GM23338 (cell line): ENCODE measurements around the gene PLXNA2. TPM values are rescaled to one million over a fixed set of nuclear protein-coding genes. Genes with fewer than 3 reads are reported as not detected.

ENCODE experiments used
- ATAC-seq: fragments of 200-7000 bp; cut with Tn5 transposase; 3 replicates; pipeline ENCODE4 v1.9.1; 2020
- DNase-seq: peaks from one replicate; pipeline ENCODE4 v3.0.0-alpha.2; 2015; ENCODE audit warnings: low spot score
- H2AFZ ChIP-seq: fragments of 200-600 bp; sonication (generic); 2 replicates; pipeline ENCODE4 v1.8.0; 2016; ENCODE audit warnings: antibody characterized with exemption, mild to moderate bottlenecking, moderate library complexity
- H3F3A ChIP-seq: fragments of 200-600 bp; sonication (generic); replicated peaks from 2 replicates; pipeline ENCODE4 v1.8.0; 2017; ENCODE audit warnings: antibody characterized with exemption, mixed run types, low read depth
- H3K27ac ChIP-seq: fragments of 200-600 bp; sonication (generic); 2 replicates; pipeline ENCODE4 v1.6.1; 2016; ENCODE audit warnings: low read depth
- H3K27me3 ChIP-seq: fragments of 200-600 bp; sonication (generic); 2 replicates; pipeline ENCODE4 v1.8.0; 2016; ENCODE audit warnings: mild to moderate bottlenecking, mixed run types, moderate library complexity; ENCODE audit not compliant: insufficient read depth
- H3K36me3 ChIP-seq: fragments of 200-600 bp; sonication (generic); 2 replicates; pipeline ENCODE4 v1.8.0; 2016; ENCODE audit warnings: mild to moderate bottlenecking; ENCODE audit not compliant: insufficient read depth
- H3K4me1 ChIP-seq: fragments of 200-600 bp; sonication (generic); 2 replicates; pipeline ENCODE4 v1.8.0; 2016; ENCODE audit warnings: mild to moderate bottlenecking, moderate library complexity; ENCODE audit not compliant: insufficient read depth
- H3K4me2 ChIP-seq: fragments of 200-600 bp; sonication (generic); 2 replicates; pipeline ENCODE4 v1.7.1; 2017; ENCODE audit warnings: mixed run types
- H3K4me3 ChIP-seq: fragments of 200-600 bp; sonication (generic); 2 replicates; pipeline ENCODE4 v1.6.1; 2016; ENCODE audit warnings: mixed run types
- H3K79me2 ChIP-seq: fragments of 200-600 bp; sonication (generic); replicated peaks from 2 replicates; pipeline ENCODE4 v1.8.0; 2017; ENCODE audit warnings: mild to moderate bottlenecking; ENCODE audit not compliant: insufficient read depth
- H3K9me2 ChIP-seq: fragments of 200-600 bp; sonication (generic); 2 replicates; pipeline ENCODE4 v1.8.0; 2017; ENCODE audit not compliant: insufficient read depth
- H4K20me1 ChIP-seq: fragments of 200-600 bp; sonication (generic); replicated peaks from 2 replicates; pipeline ENCODE4 v1.8.0; 2017; ENCODE audit warnings: mild to moderate bottlenecking; ENCODE audit not compliant: insufficient read depth
- H3K27ac Mint-ChIP-seq: 2 replicates; pipeline ENCODE4 v1.8.0; 2020; ENCODE audit warnings: inconsistent platforms, mild to moderate bottlenecking, moderate library complexity, mixed read lengths
- H3K27me3 Mint-ChIP-seq: 3 replicates; pipeline ENCODE4 v1.8.0; 2022; ENCODE audit warnings: low read depth, mild to moderate bottlenecking, moderate library complexity, mixed read lengths, inconsistent platforms; ENCODE audit not compliant: insufficient read depth, poor library complexity
- H3K36me3 Mint-ChIP-seq: 3 replicates; pipeline ENCODE4 v1.8.0; 2021; ENCODE audit warnings: low read depth, mild to moderate bottlenecking, inconsistent platforms, moderate library complexity, mixed read lengths
- H3K4me1 Mint-ChIP-seq: 3 replicates; pipeline ENCODE4 v1.8.0; 2020; ENCODE audit warnings: mild to moderate bottlenecking, inconsistent platforms, mixed read lengths
- H3K4me3 Mint-ChIP-seq: 3 replicates; pipeline ENCODE4 v1.8.0; 2021; ENCODE audit warnings: moderate library complexity, mild to moderate bottlenecking, inconsistent platforms, mixed read lengths
- H3K9me3 Mint-ChIP-seq: 3 replicates; pipeline ENCODE4 v1.8.0; 2020; ENCODE audit warnings: moderate library complexity, mild to moderate bottlenecking, inconsistent platforms, mixed read lengths
- CREB1 ChIP-seq: fragments of 250-450 bp; sonication (Bioruptor Pico); IDR thresholded peaks from 2 replicates; pipeline ENCODE4 v1.5.0; 2020; ENCODE audit warnings: low read depth, mild to moderate bottlenecking, moderate library complexity
- CTCF ChIP-seq, 2 experiments: fragments of 200-600 bp in 1 of 2; sonication (generic) in 1 of 2; conservative IDR thresholded peaks; 2 replicates each; pipeline versions ENCODE4 v1.5.1 to v1.6.1; 2016 to 2017; ENCODE audit warnings: antibody characterized with exemption in 2 of 2, low read depth in 2 of 2, mild to moderate bottlenecking in 2 of 2, moderate library complexity in 1 of 2
- ETS1 ChIP-seq: IDR thresholded peaks from 2 replicates; pipeline ENCODE4 v1.6.1; 2016; ENCODE audit warnings: antibody characterized with exemption
- EZH2phosphoT487 ChIP-seq: fragments of 200-600 bp; sonication (generic); IDR thresholded peaks from one replicate; pipeline ENCODE4 v1.8.1; 2018; ENCODE audit warnings: antibody characterized with exemption; ENCODE audit not compliant: unreplicated experiment
- NANOG ChIP-seq: IDR thresholded peaks from 2 replicates; pipeline ENCODE4 v1.6.1; 2016; ENCODE audit warnings: antibody characterized with exemption, borderline replicate concordance
- REST ChIP-seq: IDR thresholded peaks from one replicate; pipeline ENCODE4 v1.6.1; 2018; ENCODE audit warnings: antibody characterized with exemption; ENCODE audit not compliant: unreplicated experiment
- ZNF462 ChIP-seq: fragments of 250-450 bp; sonication (Bioruptor Pico); IDR thresholded peaks from 2 replicates; pipeline ENCODE4 v1.5.0; 2020; ENCODE audit warnings: mild to moderate bottlenecking, moderate library complexity
- polyA plus RNA-seq: library from polyadenylated mRNA; unstranded; fragments of >200 nt; fragmentation: Nextera tagmentation; extraction: Ambion mirVana; gene quantifications from 2 replicates; pipeline ENCODE4 v1.2.1, GENCODE V29; 2016
- total RNA-seq: library from RNA; depleted of rRNA; stranded (reverse); fragments of >200 nt; shearing (Covaris generic); gene quantifications from 2 replicates; pipeline ENCODE4 v1.2.3, GENCODE V29; 2014

Gene PLXNA2
- total and polyA plus RNA-seq, 2 experiments from 2014 or later = 0.40 to 1.8 TPM

- no peak for TF ChIP-seq ZNF462 (CRISPR knock-in tag)
- TF ChIP-seq NANOG = no peak
- TF ChIP-seq CREB1 = no peak
- no peak for TF ChIP-seq EZH2phosphoT487
- TF ChIP-seq ETS1 = no peak
- TF ChIP-seq CTCF (conservative IDR thresholded peaks at IDR 0.05; ENCODE audit: low read depth in 2 of 2) = no peak
These were observed 234.9 kb downstream of the PLXNA2 start (continued) for GRCh38 chr1:208009303-208009702.

GRCh38 chr1:208008534-208008933 is 235.7 kb downstream of the PLXNA2 start:
- no peaks in the 10 kb centered on the region for H3F3A ChIP-seq
- no peaks in the 10 kb centered on the region for H4K20me1 ChIP-seq
- no peak for ATAC-seq
- H3K4me3 Mint-ChIP-seq = no peak overlapping the region
- peaks cover 3% of the 10 kb centered on the region for H3K27me3 Mint-ChIP-seq
- no peaks in the 10 kb centered on the region for H3K79me2 ChIP-seq
- H3K4me3 ChIP-seq = no peak overlapping the region
- no peak overlapping the region for H3K4me2 ChIP-seq
- H3K4me1 ChIP-seq = no peaks in the 10 kb centered on the region
- no peak for DNase-seq
- no peaks in the 10 kb centered on the region for H3K36me3 Mint-ChIP-seq
- no peak overlapping the region for H2AFZ ChIP-seq
- no peak overlapping the region for H3K27ac Mint-ChIP-seq
- no peaks in the 10 kb centered on the region for H3K36me3 ChIP-seq
- no peak overlapping the region for H3K27ac ChIP-seq
- H3K4me1 Mint-ChIP-seq = no peaks in the 10 kb centered on the region
- H3K9me2 ChIP-seq = 0 out of 2 replicates have a peak, but pooled peaks cover 3% of the 10 kb centered on the region
- TF ChIP-seq NANOG (no peak), REST (no peak), CREB1 (no peak), CTCF (conservative IDR thresholded peaks at IDR 0.05; ENCODE audit: low read depth in 2 of 2) (no peak)
- no peaks in the 10 kb centered on the region for H3K9me3 Mint-ChIP-seq
- H3K27me3 ChIP-seq = no peaks in the 10 kb centered on the region
